PC-9 (cell line): ENCODE data around the gene PURA.

Experiments
- EZH2 ChIP-seq: fragments of 200-600 bp; sonication (generic); IDR thresholded peaks from 2 replicates; pipeline ENCODE4 v1.8.0; 2017; ENCODE audit warnings: antibody characterized with exemption, low read depth
- TF ChIP-seq, protein P1 (sequence below): fragments of 200-600 bp; sonication (generic); conservative IDR thresholded peaks from 2 replicates; pipeline ENCODE4 v1.6.1; 2017; ENCODE audit warnings: mixed run types, antibody characterized with exemption, mild to moderate bottlenecking, moderate library complexity

DNA sequence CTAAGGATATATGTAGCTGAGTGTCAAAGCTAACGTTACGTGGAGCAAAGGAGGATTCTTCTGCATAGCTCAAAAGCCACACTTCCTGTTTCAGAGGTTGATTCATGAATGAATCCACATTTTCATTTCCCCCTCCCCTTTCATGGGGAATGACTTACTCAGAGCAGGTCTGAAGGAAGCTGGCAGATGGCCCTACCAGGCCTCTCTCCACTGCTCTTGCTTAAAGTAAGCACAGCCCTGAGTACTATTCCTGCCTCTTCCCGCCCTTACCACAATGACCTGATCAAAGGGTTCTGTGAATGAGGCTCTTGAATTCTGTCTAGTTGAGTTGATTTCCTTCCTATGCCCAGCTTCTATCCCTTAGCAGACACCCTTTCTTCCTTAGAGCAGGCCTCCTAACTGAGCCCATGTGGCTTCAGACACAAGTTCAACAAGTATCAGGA lies 18.1 kb downstream of the PURA start:
- TF ChIP-seq, protein P1, sequence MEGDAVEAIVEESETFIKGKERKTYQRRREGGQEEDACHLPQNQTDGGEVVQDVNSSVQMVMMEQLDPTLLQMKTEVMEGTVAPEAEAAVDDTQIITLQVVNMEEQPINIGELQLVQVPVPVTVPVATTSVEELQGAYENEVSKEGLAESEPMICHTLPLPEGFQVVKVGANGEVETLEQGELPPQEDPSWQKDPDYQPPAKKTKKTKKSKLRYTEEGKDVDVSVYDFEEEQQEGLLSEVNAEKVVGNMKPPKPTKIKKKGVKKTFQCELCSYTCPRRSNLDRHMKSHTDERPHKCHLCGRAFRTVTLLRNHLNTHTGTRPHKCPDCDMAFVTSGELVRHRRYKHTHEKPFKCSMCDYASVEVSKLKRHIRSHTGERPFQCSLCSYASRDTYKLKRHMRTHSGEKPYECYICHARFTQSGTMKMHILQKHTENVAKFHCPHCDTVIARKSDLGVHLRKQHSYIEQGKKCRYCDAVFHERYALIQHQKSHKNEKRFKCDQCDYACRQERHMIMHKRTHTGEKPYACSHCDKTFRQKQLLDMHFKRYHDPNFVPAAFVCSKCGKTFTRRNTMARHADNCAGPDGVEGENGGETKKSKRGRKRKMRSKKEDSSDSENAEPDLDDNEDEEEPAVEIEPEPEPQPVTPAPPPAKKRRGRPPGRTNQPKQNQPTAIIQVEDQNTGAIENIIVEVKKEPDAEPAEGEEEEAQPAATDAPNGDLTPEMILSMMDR = no peak
- no peak for TF ChIP-seq EZH2
